H9 (cell line): ENCODE data around the gene TEX35. TPM values are rescaled to one million over a fixed set of nuclear protein-coding genes. Genes with fewer than 3 reads are reported as not detected.

Experiments used
- DNase-seq: peaks from one replicate; pipeline ENCODE4 v3.0.0-alpha.2; 2017
- H2AFZ ChIP-seq: one replicate; pipeline ENCODE4 v1.6.1; 2013; ENCODE audit warnings: mild to moderate bottlenecking, low read length, control low read depth, moderate library complexity
- H2AK5ac ChIP-seq: 2 replicates; pipeline ENCODE4 v1.6.1; 2013; ENCODE audit warnings: low read length, control low read depth, mixed read lengths; ENCODE audit not compliant: insufficient read length
- H2BK120ac ChIP-seq: one replicate; pipeline ENCODE4 v1.6.1; 2013; ENCODE audit warnings: low read depth, mild to moderate bottlenecking, low read length, control low read depth, inconsistent platforms; ENCODE audit not compliant: poor library complexity, severe bottlenecking
- H2BK12ac ChIP-seq: 2 replicates; pipeline ENCODE4 v1.6.1; 2013; ENCODE audit warnings: low read length, control low read depth, mixed read lengths, low read depth; ENCODE audit not compliant: insufficient read length
- H2BK15ac ChIP-seq: 2 replicates; pipeline ENCODE4 v1.6.1; 2013; ENCODE audit warnings: low read depth, low read length, control low read depth
- H2BK20ac ChIP-seq: one replicate; pipeline ENCODE4 v1.6.1; 2013; ENCODE audit warnings: low read depth, mild to moderate bottlenecking, low read length, control low read depth, inconsistent platforms; ENCODE audit not compliant: poor library complexity, severe bottlenecking
- H2BK5ac ChIP-seq: 2 replicates; pipeline ENCODE4 v1.6.1; 2013; ENCODE audit warnings: low read length, control low read depth, mixed read lengths; ENCODE audit not compliant: insufficient read length
- H3K14ac ChIP-seq: 2 replicates; pipeline ENCODE4 v1.6.1; 2013; ENCODE audit warnings: low read length, control low read depth; ENCODE audit not compliant: insufficient read depth
- H3K18ac ChIP-seq: 2 replicates; pipeline ENCODE4 v1.6.1; 2013; ENCODE audit warnings: low read depth, mild to moderate bottlenecking, mixed read lengths, low read length, control low read depth; ENCODE audit not compliant: insufficient read length
- H3K23ac ChIP-seq: 2 replicates; pipeline ENCODE4 v1.6.1; 2013; ENCODE audit warnings: low read length, control low read depth, mixed read lengths, low read depth; ENCODE audit not compliant: insufficient read length
- H3K23me2 ChIP-seq: 2 replicates; pipeline ENCODE4 v1.6.1; 2013; ENCODE audit warnings: low read depth, mild to moderate bottlenecking, mixed read lengths, low read length, control low read depth; ENCODE audit not compliant: insufficient read length, poor library complexity, severe bottlenecking
- H3K27ac ChIP-seq: 2 replicates; pipeline ENCODE4 v1.5.1; 2013; ENCODE audit warnings: low read length, control low read depth, mixed read lengths, low read depth; ENCODE audit not compliant: insufficient read length
- H3K27me3 ChIP-seq: 2 replicates; pipeline ENCODE4 v1.6.1; 2013; ENCODE audit warnings: low read length, control low read depth, inconsistent platforms; ENCODE audit not compliant: insufficient read depth
- H3K4ac ChIP-seq: 2 replicates; pipeline ENCODE4 v1.6.1; 2013; ENCODE audit warnings: low read depth, mild to moderate bottlenecking, control low read depth, inconsistent platforms, low read length, moderate library complexity
- H3K4me1 ChIP-seq: 2 replicates; pipeline ENCODE4 v1.6.1; 2013; ENCODE audit warnings: low read length, control low read depth, inconsistent platforms; ENCODE audit not compliant: insufficient read depth
- H3K4me2 ChIP-seq: 2 replicates; pipeline ENCODE4 v1.6.1; 2013; ENCODE audit warnings: low read length, control low read depth, mixed read lengths; ENCODE audit not compliant: insufficient read length, insufficient read depth
- H3K56ac ChIP-seq: 2 replicates; pipeline ENCODE4 v1.6.1; 2013; ENCODE audit warnings: low read depth, mild to moderate bottlenecking, mixed read lengths, low read length, control low read depth; ENCODE audit not compliant: insufficient read length
- H3K79me1 ChIP-seq: 2 replicates; pipeline ENCODE4 v1.6.1; 2013; ENCODE audit warnings: low read depth, mild to moderate bottlenecking, moderate library complexity, low read length, control low read depth, inconsistent platforms; ENCODE audit not compliant: insufficient read depth, poor library complexity, severe bottlenecking
- H3K79me2 ChIP-seq: 2 replicates; pipeline ENCODE4 v1.6.1; 2013; ENCODE audit warnings: low read length, control low read depth, inconsistent platforms; ENCODE audit not compliant: insufficient read depth
- H3K9ac ChIP-seq: 2 replicates; pipeline ENCODE4 v1.6.1; 2013; ENCODE audit warnings: low read length, control low read depth, mixed read lengths; ENCODE audit not compliant: insufficient read length; ENCODE audit errors: extremely low read depth
- H3K9me3 ChIP-seq: one replicate; pipeline ENCODE4 v1.6.1; 2013; ENCODE audit warnings: low read depth, low read length, inconsistent platforms; ENCODE audit not compliant: control insufficient read depth
- H3T11ph ChIP-seq: one replicate; pipeline ENCODE4 v1.6.1; 2013; ENCODE audit warnings: mild to moderate bottlenecking, low read length, control low read depth, inconsistent platforms
- H4K20me1 ChIP-seq: one replicate; pipeline ENCODE4 v1.6.1; 2013; ENCODE audit not compliant: control insufficient read depth, insufficient read length, insufficient read depth
- H4K5ac ChIP-seq: 2 replicates; pipeline ENCODE4 v1.6.1; 2013; ENCODE audit warnings: low read depth, mild to moderate bottlenecking, mixed read lengths, low read length, control low read depth; ENCODE audit not compliant: insufficient read length
- H4K8ac ChIP-seq: replicated peaks from 2 replicates; pipeline ENCODE4 v1.6.1; 2013; ENCODE audit warnings: low read length, control low read depth, mixed read lengths, low read depth; ENCODE audit not compliant: insufficient read length
- H4K91ac ChIP-seq: 2 replicates; pipeline ENCODE4 v1.6.1; 2013; ENCODE audit warnings: low read depth, mild to moderate bottlenecking, moderate library complexity, mixed read lengths, low read length, control low read depth; ENCODE audit not compliant: insufficient read length
- H3K27ac Mint-ChIP-seq, 3 experiments: 2 replicates in 2 of 3; 3 replicates in 1 of 3; pipeline ENCODE4 v1.8.0; 2020 to 2021; ENCODE audit warnings: mixed read lengths in 3 of 3, mild to moderate bottlenecking in 1 of 3, moderate library complexity in 1 of 3
- H3K27me3 Mint-ChIP-seq: 2 replicates; pipeline ENCODE4 v1.8.0; 2021; ENCODE audit warnings: low read depth, mild to moderate bottlenecking, moderate library complexity, mixed read lengths
- H3K36me3 Mint-ChIP-seq, 3 experiments: 2 replicates in 2 of 3; 3 replicates in 1 of 3; pipeline ENCODE4 v1.8.0; 2020 to 2021; ENCODE audit warnings: low read depth in 3 of 3, mixed read lengths in 3 of 3; ENCODE audit not compliant: insufficient read depth in 1 of 3
- H3K4me1 Mint-ChIP-seq, 2 experiments: 2 replicates each; pipeline ENCODE4 v1.8.0; 2020; ENCODE audit warnings: mixed read lengths in 2 of 2
- H3K4me3 Mint-ChIP-seq, 2 experiments: 2 replicates in 1 of 2; 3 replicates in 1 of 2; pipeline ENCODE4 v1.8.0; 2020 to 2021; ENCODE audit warnings: mild to moderate bottlenecking in 2 of 2, mixed read lengths in 2 of 2, moderate library complexity in 1 of 2
- H3K9me3 Mint-ChIP-seq, 2 experiments: 2 replicates in 1 of 2; 3 replicates in 1 of 2; pipeline ENCODE4 v1.8.0; 2020; ENCODE audit warnings: mild to moderate bottlenecking in 2 of 2, mixed read lengths in 2 of 2, moderate library complexity in 1 of 2
- WGBS: extraction: QIAGEN DNeasy Blood & Tissue Kit; methylation state at CpG from one replicate; pipeline ENCODE4 v1.1.7; 2013; ENCODE audit warnings: missing lambda C conversion rate, low lambda C conversion rate, mixed read lengths; ENCODE audit not compliant: insufficient read length; ENCODE audit errors: extremely low coverage; 5-methylcytosine and 5-hydroxymethylcytosine counted together
- total RNA-seq: library from RNA; stranded (reverse); gene quantifications from 2 replicates; pipeline ENCODE4 v1.2.1, GENCODE V29; 2021
- TF ChIP-seq, protein P1 (sequence below): fragments of 200-600 bp; sonication (generic); conservative IDR thresholded peaks from 3 replicates; pipeline ENCODE4 v1.8.0; 2021; ENCODE audit warnings: antibody characterized with exemption, mild to moderate bottlenecking

The TEX35 gene
- total RNA-seq, 1 experiment from 2014 or later: not detected

DNA sequence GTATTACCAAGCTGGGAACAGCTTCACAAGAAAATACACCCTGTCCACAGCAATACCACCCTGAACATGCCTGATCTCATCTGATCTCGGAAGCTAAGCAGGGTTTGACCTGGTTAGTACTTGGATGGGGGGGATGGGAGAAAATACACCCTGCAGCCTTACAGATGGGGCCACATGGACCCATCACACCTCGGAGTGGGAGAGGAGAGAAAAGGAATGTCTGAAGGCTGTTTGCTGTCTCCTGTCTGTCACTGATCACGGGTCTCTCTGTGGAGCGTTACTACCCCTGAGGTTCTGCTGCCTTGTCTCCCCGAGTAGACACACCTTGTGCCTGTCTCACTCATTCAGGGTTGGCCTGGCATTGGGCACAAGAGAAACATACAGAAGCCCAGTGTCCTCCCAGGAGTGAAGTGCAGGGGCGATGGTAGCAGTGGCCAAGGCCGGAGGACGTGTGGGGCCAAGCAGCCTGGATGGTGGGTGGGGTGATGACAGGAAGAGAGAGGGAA is 48.0 kb downstream of the TEX35 start:
- Histone ChIP-seq H2AFZ (no peak overlapping the region), H3K27ac (no peak overlapping the region), H2BK120ac (no peak overlapping the region), H4K8ac (no peak overlapping the region), H3K79me1 (no peaks in the 10 kb centered on the region), H3K4me2 (no peak overlapping the region), H2BK15ac (no peak overlapping the region), H3K23ac (no peak overlapping the region), H4K5ac (no peak overlapping the region), H3K9ac (no peak overlapping the region), H3K18ac (no peak overlapping the region), H2BK5ac (no peak overlapping the region), H3K23me2 (no peaks in the 10 kb centered on the region), H3K9me3 (no peaks in the 10 kb centered on the region), H3K4ac (no peak overlapping the region), H3K14ac (no peak overlapping the region), H3K27me3 (no peaks in the 10 kb centered on the region), H4K91ac (no peak overlapping the region), H4K20me1 (no peaks in the 10 kb centered on the region), H2AK5ac (no peak overlapping the region), H3T11ph (no peak overlapping the region), H2BK12ac (no peak overlapping the region), H3K56ac (no peak overlapping the region), H3K4me1 (no peaks in the 10 kb centered on the region), H2BK20ac (no peak overlapping the region), H3K79me2 (no peaks in the 10 kb centered on the region)
- Mint-ChIP-seq H3K36me3 (peaks cover 4 to 6% (median 5%) of the 10 kb centered on the region in 3 experiments; a peak in 5 of 7 replicates), H3K9me3 (peaks cover 3 to 10% of the 10 kb centered on the region in 2 experiments; a peak in 4 of 5 replicates), H3K27ac (no peak overlapping the region; a peak in 1 of 7 replicates), H3K27me3 (no peaks in the 10 kb centered on the region), H3K4me1 (peaks cover 2 to 10% of the 10 kb centered on the region in 2 experiments; a peak in 3 of 4 replicates), H3K4me3 (no peak overlapping the region)
- DNase-seq: no peak
- TF ChIP-seq, protein P1, sequence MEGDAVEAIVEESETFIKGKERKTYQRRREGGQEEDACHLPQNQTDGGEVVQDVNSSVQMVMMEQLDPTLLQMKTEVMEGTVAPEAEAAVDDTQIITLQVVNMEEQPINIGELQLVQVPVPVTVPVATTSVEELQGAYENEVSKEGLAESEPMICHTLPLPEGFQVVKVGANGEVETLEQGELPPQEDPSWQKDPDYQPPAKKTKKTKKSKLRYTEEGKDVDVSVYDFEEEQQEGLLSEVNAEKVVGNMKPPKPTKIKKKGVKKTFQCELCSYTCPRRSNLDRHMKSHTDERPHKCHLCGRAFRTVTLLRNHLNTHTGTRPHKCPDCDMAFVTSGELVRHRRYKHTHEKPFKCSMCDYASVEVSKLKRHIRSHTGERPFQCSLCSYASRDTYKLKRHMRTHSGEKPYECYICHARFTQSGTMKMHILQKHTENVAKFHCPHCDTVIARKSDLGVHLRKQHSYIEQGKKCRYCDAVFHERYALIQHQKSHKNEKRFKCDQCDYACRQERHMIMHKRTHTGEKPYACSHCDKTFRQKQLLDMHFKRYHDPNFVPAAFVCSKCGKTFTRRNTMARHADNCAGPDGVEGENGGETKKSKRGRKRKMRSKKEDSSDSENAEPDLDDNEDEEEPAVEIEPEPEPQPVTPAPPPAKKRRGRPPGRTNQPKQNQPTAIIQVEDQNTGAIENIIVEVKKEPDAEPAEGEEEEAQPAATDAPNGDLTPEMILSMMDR: no peak
- WGBS: no CpG with 5 or more reads among the region's 8 CpGs
